CD4-positive, CD25-positive, alpha-beta regulatory T cell (primary cell): ENCODE measurements around the gene MINAR1. TPM values are rescaled to one million over a fixed set of nuclear protein-coding genes. Genes with fewer than 3 reads are reported as not detected.

Experiments used
- ATAC-seq, 2 donors: fragments of 150-1000 bp; cut with Tn5 transposase; one replicate each; pipeline ENCODE4 v1.10.0; 2021; ENCODE audit warnings: low read depth in 2 of 2, moderate number of reproducible peaks in 2 of 2, moderate library complexity in 1 of 2
- DNase-seq, 3 donors: peaks; one replicate each; pipeline versions ENCODE4 v3.0.0 to v3.0.0-alpha.2; 2012 to 2022; ENCODE audit warnings: mixed read lengths in 1 of 3
- H3K27ac ChIP-seq: one replicate; pipeline ENCODE4 v1.7.0; 2013; ENCODE audit warnings: mild to moderate bottlenecking, low read length; ENCODE audit not compliant: insufficient read depth, poor library complexity, severe bottlenecking
- H3K27me3 ChIP-seq: one replicate; pipeline ENCODE4 v1.7.0; 2013; ENCODE audit warnings: low read length; ENCODE audit not compliant: control insufficient read depth, insufficient read depth
- H3K36me3 ChIP-seq: one replicate; pipeline ENCODE4 v1.7.0; 2013; ENCODE audit warnings: mild to moderate bottlenecking, low read length, moderate library complexity; ENCODE audit not compliant: control insufficient read depth, insufficient read depth
- H3K4me1 ChIP-seq: 2 replicates; pipeline ENCODE4 v1.7.0; 2013; ENCODE audit warnings: mild to moderate bottlenecking, low read length; ENCODE audit not compliant: insufficient read depth, control insufficient read depth, poor library complexity, severe bottlenecking
- H3K4me3 ChIP-seq: one replicate; pipeline ENCODE4 v1.7.0; 2013; ENCODE audit warnings: low read depth, mild to moderate bottlenecking, low read length, moderate library complexity
- H3K9me3 ChIP-seq, 2 experiments: 1 replicate in 1 of 2; 2 replicates in 1 of 2; pipeline ENCODE4 v1.7.0; 2013; ENCODE audit warnings: low read length in 2 of 2, mild to moderate bottlenecking in 1 of 2, moderate library complexity in 1 of 2; ENCODE audit not compliant: control insufficient read depth in 2 of 2
- H3K27ac Mint-ChIP-seq, 3 donors: one replicate each; pipeline ENCODE4 v1.8.0; 2020 to 2022; ENCODE audit warnings: mild to moderate bottlenecking in 3 of 3, mixed read lengths in 3 of 3, moderate library complexity in 2 of 3
- H3K27me3 Mint-ChIP-seq: one replicate; pipeline ENCODE4 v1.8.0; 2022; ENCODE audit warnings: mild to moderate bottlenecking, mixed read lengths
- H3K36me3 Mint-ChIP-seq: one replicate; pipeline ENCODE4 v1.8.0; 2020; ENCODE audit warnings: mixed read lengths
- H3K4me1 Mint-ChIP-seq, 4 donors: one replicate each; pipeline ENCODE4 v1.8.0; 2020 to 2022; ENCODE audit warnings: mixed read lengths in 4 of 4, mild to moderate bottlenecking in 1 of 4
- H3K4me3 Mint-ChIP-seq, 4 donors: one replicate each; pipeline ENCODE4 v1.8.0; 2020 to 2022; ENCODE audit warnings: mild to moderate bottlenecking in 4 of 4, mixed read lengths in 4 of 4, moderate library complexity in 3 of 4
- H3K9me3 Mint-ChIP-seq, 7 donors: one replicate each; pipeline ENCODE4 v1.8.0; 2020 to 2022; ENCODE audit warnings: mixed read lengths in 7 of 7, mild to moderate bottlenecking in 3 of 7, moderate library complexity in 2 of 7
- polyA plus RNA-seq, 4 donors: library from polyadenylated mRNA; unstranded; fragments of 300-500 nt; fragmentation: Illumina TruSeq; gene quantifications; one replicate each; pipeline ENCODE4 v1.2.3, GENCODE V29; 2021
- total RNA-seq: library from RNA; stranded (reverse); gene quantifications from one replicate; pipeline ENCODE4 v1.2.3, GENCODE V29; 2022

MINAR1 gene
- total and polyA plus RNA-seq, 5 donors from 2014 or later: 0.02 to 0.42 (median 0.02) TPM; not detected in 2

DNA sequence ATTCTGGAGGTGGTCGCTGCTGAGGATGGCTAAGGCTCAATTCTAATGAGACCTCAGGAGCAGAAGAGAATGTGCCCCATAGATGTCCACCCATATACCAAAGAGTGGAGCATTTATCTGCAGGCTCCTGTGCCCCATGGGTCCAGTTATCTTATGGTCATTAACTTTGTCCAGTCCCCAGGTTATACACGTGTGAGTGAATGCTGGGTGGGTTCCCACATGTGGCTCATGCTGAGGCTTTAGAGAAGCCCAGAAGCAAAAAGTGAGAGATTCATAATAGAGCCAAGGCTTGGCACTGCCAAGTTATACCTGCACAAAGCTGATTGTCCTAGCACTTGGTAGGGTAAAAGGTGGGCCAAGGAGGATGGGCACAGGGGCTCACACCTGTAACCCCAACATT lies 30.0 kb upstream of the MINAR1 start:
- Mint-ChIP-seq H3K27ac (no peak overlapping the region), H3K27me3 (no peaks in the 10 kb centered on the region), H3K36me3 (peaks cover 5% of the 10 kb centered on the region), H3K4me1 (peaks cover 0 to 5% (median 0%) of the 10 kb centered on the region in 4 donors), H3K9me3 (no peaks in the 10 kb centered on the region), H3K4me3 (no peak overlapping the region)
- no peak overlapping the region for H3K4me3 ChIP-seq
- no peaks in the 10 kb centered on the region for H3K4me1 ChIP-seq
- H3K36me3 ChIP-seq: no peaks in the 10 kb centered on the region
- H3K9me3 ChIP-seq: peaks cover 0 to 2% of the 10 kb centered on the region in 2 experiments
- H3K27me3 ChIP-seq: no peaks in the 10 kb centered on the region
- no peak for DNase-seq
- no peak for ATAC-seq
- no peak overlapping the region for H3K27ac ChIP-seq

DNA sequence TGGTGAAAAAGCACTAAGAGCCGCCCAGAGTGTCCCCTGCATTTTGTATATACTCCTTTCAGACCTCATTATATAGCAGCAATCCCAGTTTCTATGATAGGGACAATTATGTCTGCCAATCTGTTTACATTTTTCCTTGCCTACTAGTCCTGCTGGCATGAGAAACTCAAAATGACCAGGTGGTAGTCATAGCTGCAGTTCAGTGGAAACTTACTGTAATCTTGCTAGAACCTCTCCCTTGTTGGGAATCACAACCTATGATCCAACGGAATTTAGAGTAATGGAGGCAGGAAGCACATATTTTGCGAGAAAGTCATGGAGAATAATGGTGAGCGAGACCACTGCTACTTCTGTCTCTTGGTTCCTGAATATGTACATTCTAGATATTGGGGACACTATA lies 28.6 kb upstream of the MINAR1 start:
- ATAC-seq (no peak), DNase-seq (no peak)
- no peaks in the 10 kb centered on the region for H3K9me3 Mint-ChIP-seq

DNA sequence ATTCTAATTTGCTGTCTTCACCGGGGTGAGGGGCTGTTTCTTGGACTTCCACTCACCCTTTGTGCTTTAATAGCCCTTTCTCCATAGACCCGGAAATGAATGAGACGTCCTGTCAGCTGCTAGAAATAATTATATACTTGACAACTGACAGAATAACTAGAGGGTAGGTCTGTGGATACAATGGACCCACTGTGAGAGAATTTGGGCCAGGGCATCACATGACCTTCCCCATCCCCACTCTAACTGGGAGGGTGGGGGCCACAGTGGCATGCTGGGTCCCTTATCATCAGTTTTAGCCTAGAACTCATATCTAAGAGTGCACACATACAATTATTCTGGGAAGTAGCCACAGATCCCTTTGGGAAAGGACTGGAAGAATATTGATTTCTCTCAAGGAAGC lies 25.9 kb upstream of the MINAR1 start:
- H3K9me3 ChIP-seq: peaks cover 0 to 2% of the 10 kb centered on the region in 2 experiments
- H3K27ac ChIP-seq: no peak overlapping the region
- Mint-ChIP-seq H3K9me3 (no peaks in the 10 kb centered on the region), H3K27ac (no peak overlapping the region), H3K27me3 (no peaks in the 10 kb centered on the region), H3K4me1 (peaks cover 0 to 5% (median 0%) of the 10 kb centered on the region in 4 donors), H3K4me3 (no peak overlapping the region), H3K36me3 (peaks cover 5% of the 10 kb centered on the region)
- no peaks in the 10 kb centered on the region for H3K36me3 ChIP-seq
- ATAC-seq (no peak), DNase-seq (no peak)
- H3K4me1 ChIP-seq: no peaks in the 10 kb centered on the region
- no peak overlapping the region for H3K4me3 ChIP-seq
- H3K27me3 ChIP-seq: no peaks in the 10 kb centered on the region

More for the DNA sequence above, 28.6 kb upstream of the MINAR1 start:
- peaks cover 0 to 2% of the 10 kb centered on the region in 2 experiments for H3K9me3 ChIP-seq
- Mint-ChIP-seq H3K4me1 (peaks cover 0 to 5% (median 0%) of the 10 kb centered on the region in 4 donors), H3K4me3 (no peak overlapping the region), H3K27ac (no peak overlapping the region), H3K36me3 (peaks cover under 1% of the 10 kb centered on the region), H3K27me3 (no peaks in the 10 kb centered on the region)
- no peak overlapping the region for H3K4me3 ChIP-seq
- no peaks in the 10 kb centered on the region for H3K4me1 ChIP-seq
- H3K27me3 ChIP-seq: no peaks in the 10 kb centered on the region
- no peak overlapping the region for H3K27ac ChIP-seq
- no peaks in the 10 kb centered on the region for H3K36me3 ChIP-seq

DNA sequence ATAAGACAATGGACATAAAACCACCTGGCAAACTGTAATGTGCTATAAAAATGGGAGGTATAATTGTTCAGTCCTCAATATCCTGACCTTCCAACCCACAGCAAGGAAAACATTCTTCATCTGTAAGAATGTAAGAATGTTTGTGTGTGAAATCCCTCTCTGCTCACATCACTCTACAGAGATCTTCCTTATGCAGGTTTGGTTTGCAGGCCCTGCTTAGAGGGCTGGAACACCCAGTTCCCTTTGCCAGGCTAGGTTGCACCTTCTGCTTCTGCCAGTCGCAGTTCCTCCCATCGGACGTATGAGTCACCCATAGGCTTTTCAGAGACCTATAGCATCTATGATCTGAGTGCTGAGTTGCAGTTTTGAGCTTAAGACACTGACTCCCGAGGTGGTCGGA lies 24.1 kb upstream of the MINAR1 start:
- H3K9me3 Mint-ChIP-seq: no peaks in the 10 kb centered on the region
- ATAC-seq: no peak
- DNase-seq: no peak
- H3K9me3 ChIP-seq: peaks cover 0 to 2% of the 10 kb centered on the region in 2 experiments
- no peak overlapping the region for H3K27ac ChIP-seq
- no peak overlapping the region for H3K4me3 Mint-ChIP-seq
- no peaks in the 10 kb centered on the region for H3K4me1 ChIP-seq
- no peaks in the 10 kb centered on the region for H3K4me1 Mint-ChIP-seq
- peaks cover 14% of the 10 kb centered on the region for H3K36me3 Mint-ChIP-seq
- no peak overlapping the region for H3K27ac Mint-ChIP-seq
- H3K4me3 ChIP-seq: no peak overlapping the region
- no peaks in the 10 kb centered on the region for H3K36me3 ChIP-seq
- H3K27me3 Mint-ChIP-seq: no peaks in the 10 kb centered on the region
- H3K27me3 ChIP-seq: no peaks in the 10 kb centered on the region

DNA sequence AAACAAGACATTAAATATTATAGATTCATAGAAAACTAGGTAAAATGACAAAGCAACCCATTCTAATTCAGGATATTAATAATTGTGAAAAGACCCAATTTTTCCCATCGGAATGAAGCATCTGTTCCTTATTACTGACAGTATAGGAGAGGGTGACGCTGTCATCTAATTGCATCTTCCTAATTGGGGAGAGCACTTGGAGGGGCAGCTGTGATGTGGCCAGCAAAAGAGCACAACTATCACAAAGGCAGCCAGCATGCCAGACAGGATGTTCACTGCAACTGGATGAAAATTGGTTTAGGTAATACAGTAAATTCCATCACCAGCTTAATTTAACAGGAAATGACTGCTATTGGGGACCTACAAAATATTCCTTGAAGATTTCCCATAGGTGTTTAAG lies 21.9 kb upstream of the MINAR1 start:
- peaks cover 0 to 2% of the 10 kb centered on the region in 2 experiments for H3K9me3 ChIP-seq
- no peak for DNase-seq
- Mint-ChIP-seq H3K9me3 (no peaks in the 10 kb centered on the region), H3K4me3 (no peak overlapping the region), H3K36me3 (peaks cover 14% of the 10 kb centered on the region), H3K27ac (no peak overlapping the region), H3K4me1 (no peaks in the 10 kb centered on the region), H3K27me3 (no peaks in the 10 kb centered on the region)
- no peak for ATAC-seq
- H3K27me3 ChIP-seq: no peaks in the 10 kb centered on the region
- H3K36me3 ChIP-seq: no peaks in the 10 kb centered on the region
- no peaks in the 10 kb centered on the region for H3K4me1 ChIP-seq
- H3K27ac ChIP-seq: no peak overlapping the region
- H3K4me3 ChIP-seq: no peak overlapping the region

DNA sequence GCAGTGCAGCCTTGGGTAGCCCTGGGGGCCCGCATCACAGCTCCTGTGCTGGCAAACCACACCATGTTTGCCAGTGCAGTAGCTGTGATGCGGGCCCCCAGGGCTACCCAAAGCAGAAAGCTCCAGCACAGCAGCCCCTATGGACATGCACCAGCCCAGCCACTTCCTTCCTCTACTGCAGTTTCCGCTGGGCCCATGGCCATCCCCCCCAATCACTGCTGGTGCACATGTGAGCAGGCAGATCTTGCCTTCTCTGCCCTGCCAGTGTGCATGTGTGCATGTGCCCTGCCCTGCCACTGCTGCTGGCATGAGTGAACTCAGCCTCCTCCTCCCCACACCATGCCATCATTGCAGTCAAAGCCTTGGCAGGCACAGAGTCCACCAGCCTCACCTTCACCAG lies 20.1 kb upstream of the MINAR1 start:
- peaks cover 14% of the 10 kb centered on the region for H3K36me3 Mint-ChIP-seq
- DNase-seq (no peak), ATAC-seq (no peak)
- H3K4me3 ChIP-seq: no peak overlapping the region
- no peaks in the 10 kb centered on the region for H3K9me3 ChIP-seq
- no peak overlapping the region for H3K4me3 Mint-ChIP-seq
- H3K4me1 Mint-ChIP-seq: no peaks in the 10 kb centered on the region
- H3K27me3 Mint-ChIP-seq: no peaks in the 10 kb centered on the region
- H3K4me1 ChIP-seq: no peaks in the 10 kb centered on the region
- H3K36me3 ChIP-seq: no peaks in the 10 kb centered on the region
- H3K27ac Mint-ChIP-seq: no peak overlapping the region
- H3K27me3 ChIP-seq: no peaks in the 10 kb centered on the region
- no peaks in the 10 kb centered on the region for H3K9me3 Mint-ChIP-seq
- no peak overlapping the region for H3K27ac ChIP-seq

DNA sequence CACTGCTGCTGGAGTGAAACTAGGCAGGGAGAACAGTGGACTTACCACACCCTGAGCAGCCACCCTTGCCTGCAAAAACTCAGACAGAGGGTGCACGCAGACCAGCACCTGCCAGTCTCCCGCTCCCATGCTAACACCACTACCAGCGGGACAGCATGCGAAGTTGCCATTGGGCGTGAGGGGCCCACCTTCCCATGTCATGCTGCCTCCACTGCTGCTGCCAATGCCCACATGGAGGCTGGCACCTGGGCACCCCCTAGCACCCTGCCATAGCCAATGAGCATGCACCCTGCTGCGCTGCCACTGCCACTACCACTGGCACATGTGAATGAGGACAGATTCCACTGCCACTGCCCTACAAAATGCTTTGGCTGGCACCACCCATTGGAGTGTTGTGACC lies 19.7 kb upstream of the MINAR1 start:
- DNase-seq: no peak
- no peaks in the 10 kb centered on the region for H3K9me3 Mint-ChIP-seq
- no peaks in the 10 kb centered on the region for H3K4me1 Mint-ChIP-seq
- no peaks in the 10 kb centered on the region for H3K4me1 ChIP-seq
- H3K4me3 ChIP-seq: no peak overlapping the region
- H3K9me3 ChIP-seq: no peaks in the 10 kb centered on the region
- no peaks in the 10 kb centered on the region for H3K36me3 ChIP-seq
- no peaks in the 10 kb centered on the region for H3K27me3 Mint-ChIP-seq
- H3K27ac ChIP-seq: no peak overlapping the region
- H3K4me3 Mint-ChIP-seq: no peak overlapping the region
- no peak for ATAC-seq
- H3K27ac Mint-ChIP-seq: no peak overlapping the region
- peaks cover 14% of the 10 kb centered on the region for H3K36me3 Mint-ChIP-seq
- H3K27me3 ChIP-seq: no peaks in the 10 kb centered on the region

DNA sequence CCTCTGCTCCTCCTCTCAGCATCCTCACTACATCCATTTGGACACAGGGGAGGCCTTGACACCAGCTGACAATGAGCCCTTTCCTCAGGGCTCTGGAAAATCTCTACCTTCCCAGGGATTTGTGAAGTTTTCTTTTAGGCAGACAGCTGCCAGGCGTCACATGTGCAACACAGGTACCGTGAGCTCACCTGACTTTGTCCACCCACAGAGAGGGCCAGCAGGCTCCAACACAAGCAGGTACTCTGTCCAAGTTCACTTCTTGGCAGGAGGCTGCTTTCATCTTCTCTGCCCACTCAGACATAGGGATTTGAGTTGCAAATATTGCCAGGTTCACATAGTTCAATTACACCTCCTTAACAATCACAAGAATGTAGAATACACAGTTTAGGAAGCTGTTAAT lies 15.3 kb upstream of the MINAR1 start:
- H3K27me3 Mint-ChIP-seq: peaks cover 6% of the 10 kb centered on the region
- no peak overlapping the region for H3K27ac ChIP-seq
- no peaks in the 10 kb centered on the region for H3K36me3 ChIP-seq
- no peaks in the 10 kb centered on the region for H3K27me3 ChIP-seq
- no peaks in the 10 kb centered on the region for H3K9me3 ChIP-seq
- H3K4me1 Mint-ChIP-seq: no peaks in the 10 kb centered on the region
- H3K4me1 ChIP-seq: no peaks in the 10 kb centered on the region
- H3K36me3 Mint-ChIP-seq: peaks cover 12% of the 10 kb centered on the region
- H3K4me3 Mint-ChIP-seq: no peak overlapping the region
- no peak overlapping the region for H3K27ac Mint-ChIP-seq
- ATAC-seq: no peak
- H3K9me3 Mint-ChIP-seq: no peaks in the 10 kb centered on the region
- no peak overlapping the region for H3K4me3 ChIP-seq
- DNase-seq: no peak
